ENCODE data around the gene ADAMTS2.
"Not testable (repeated sequence)": the region's sequence is repeated elsewhere in the genome, so short reads cannot be mapped to it uniquely, and the experiment has no call there.

Gene ADAMTS2

GRCh38 chr5:179120421-179120861 lies 224.8 kb downstream of the ADAMTS2 start:
- no peak for DNase-seq

- DNase-seq: no peak
These were observed 225.7 kb downstream of the ADAMTS2 start for GRCh38 chr5:179119415-179120170.

GRCh38 chr5:179118756-179119414 lies 226.4 kb downstream of the ADAMTS2 start:
- DNase-seq: no peak

GRCh38 chr5:179118338-179118737 lies 226.9 kb downstream of the ADAMTS2 start:
- no peak for DNase-seq

GRCh38 chr5:179115845-179116524 lies 229.3 kb downstream of the ADAMTS2 start:
- no peak for DNase-seq

- no peak for DNase-seq
These were observed 230.0 kb downstream of the ADAMTS2 start for GRCh38 chr5:179115307-179115706.

- no peak for DNase-seq
These were observed 230.5 kb downstream of the ADAMTS2 start for GRCh38 chr5:179114756-179115155.

GRCh38 chr5:179113945-179114641 lies 231.2 kb downstream of the ADAMTS2 start:
- no peak for DNase-seq

- DNase-seq: no peak
These were observed 232.1 kb downstream of the ADAMTS2 start for GRCh38 chr5:179113143-179113530.

GRCh38 chr5:179112469-179113142 lies 232.7 kb downstream of the ADAMTS2 start:
- DNase-seq: no peak

- no peak for DNase-seq
These were observed 233.7 kb downstream of the ADAMTS2 start for GRCh38 chr5:179111267-179112207.

- no peak for DNase-seq
These were observed 234.7 kb downstream of the ADAMTS2 start for GRCh38 chr5:179110528-179110927.

GRCh38 chr5:179101282-179101681 lies 244.0 kb downstream of the ADAMTS2 start:
- DNase-seq: not testable (repeated sequence)

GRCh38 chr5:179089502-179089901 lies 255.8 kb downstream of the ADAMTS2 start:
- no peak for DNase-seq

GRCh38 chr5:179080724-179081123 lies 264.5 kb downstream of the ADAMTS2 start:
- DNase-seq: no peak

GRCh38 chr5:179079165-179079987 lies 265.9 kb downstream of the ADAMTS2 start:
- DNase-seq: no peak

GRCh38 chr5:179065703-179066102 lies 279.6 kb downstream of the ADAMTS2 start:
- DNase-seq: no peak

- no peak for DNase-seq
These were observed 284.2 kb downstream of the ADAMTS2 start for GRCh38 chr5:179061025-179061424.

Data from NCI-H1930 (cell line).